ENCODE data around the gene CIBAR2.

The CIBAR2 gene

DNA sequence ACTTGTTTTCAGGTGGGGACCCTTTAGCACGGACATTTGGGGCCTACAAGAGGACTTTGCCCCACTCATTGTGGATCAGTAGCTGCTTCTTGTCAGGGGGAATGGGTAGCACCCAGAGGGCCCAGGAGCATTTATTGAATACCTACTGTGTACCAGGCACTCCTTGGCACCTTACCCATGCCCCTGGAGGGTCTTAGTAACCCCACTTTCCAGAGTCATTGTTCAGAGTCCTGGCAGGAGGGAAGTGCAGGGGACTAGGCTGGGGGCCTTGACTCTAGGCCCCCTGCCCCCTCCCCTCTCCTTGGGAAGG, 21.0 kb upstream of the CIBAR2 start:
- no CpG with 5 or more reads among the region's 1 CpG for WGBS (ENCODE audit: extremely low coverage, insufficient coverage, insufficient read length)
- H4K8ac ChIP-seq (ENCODE audit: low read depth, low read length): no peak overlapping the region
- peaks cover 5 to 10% of the 10 kb centered on the region in 2 experiments for H3K4me1 ChIP-seq (ENCODE audit: control insufficient read depth in 1 of 2, insufficient read depth in 2 of 2, low read length in 2 of 2)
- no peaks in the 10 kb centered on the region for H3K36me3 ChIP-seq (ENCODE audit: control insufficient read depth in 1 of 2, insufficient read depth in 2 of 2, low read length in 2 of 2)
- H3K9me3 ChIP-seq (ENCODE audit: insufficient read depth, low read depth, low read length): no peaks in the 10 kb centered on the region
- no peak overlapping the region for H3K4me2 ChIP-seq (ENCODE audit: low read length)
- H2BK5ac ChIP-seq (ENCODE audit: low read depth, low read length, poor library complexity): no peak overlapping the region
- H3K4ac ChIP-seq (ENCODE audit: low read depth, low read length): no peak overlapping the region
- H2AFZ ChIP-seq (ENCODE audit: insufficient read depth, low read length, poor library complexity): no peak overlapping the region
- no peak overlapping the region for H3K23ac ChIP-seq (ENCODE audit: low read length)
- no peak overlapping the region for H3K18ac ChIP-seq (ENCODE audit: low read length)
- H3K14ac ChIP-seq (ENCODE audit: low read length): no peak overlapping the region
- no peak overlapping the region for H3K9ac ChIP-seq (ENCODE audit: low read length)
- H2BK12ac ChIP-seq (ENCODE audit: low read length): no peak overlapping the region
- no peaks in the 10 kb centered on the region for H3K27me3 ChIP-seq (ENCODE audit: insufficient read depth, low read length)
- no peak overlapping the region for H4K12ac ChIP-seq (ENCODE audit: low read depth, low read length)
- H3K79me2 ChIP-seq (ENCODE audit: control insufficient read depth, insufficient read depth, low read length, poor library complexity): no peaks in the 10 kb centered on the region
- no peaks in the 10 kb centered on the region for H3K79me1 ChIP-seq (ENCODE audit: low read length)
- H2AK5ac ChIP-seq (ENCODE audit: low read length): no peak overlapping the region
- H2BK120ac ChIP-seq (ENCODE audit: insufficient read depth, low read length, poor library complexity): no peak overlapping the region
- H4K91ac ChIP-seq (ENCODE audit: low read depth, low read length): no peak overlapping the region
- H3K27ac ChIP-seq (ENCODE audit: low read depth, low read length): no peak overlapping the region
- H3K4me3 ChIP-seq (ENCODE audit: low read depth, low read length): no peak overlapping the region
- no peak for DNase-seq

DNA sequence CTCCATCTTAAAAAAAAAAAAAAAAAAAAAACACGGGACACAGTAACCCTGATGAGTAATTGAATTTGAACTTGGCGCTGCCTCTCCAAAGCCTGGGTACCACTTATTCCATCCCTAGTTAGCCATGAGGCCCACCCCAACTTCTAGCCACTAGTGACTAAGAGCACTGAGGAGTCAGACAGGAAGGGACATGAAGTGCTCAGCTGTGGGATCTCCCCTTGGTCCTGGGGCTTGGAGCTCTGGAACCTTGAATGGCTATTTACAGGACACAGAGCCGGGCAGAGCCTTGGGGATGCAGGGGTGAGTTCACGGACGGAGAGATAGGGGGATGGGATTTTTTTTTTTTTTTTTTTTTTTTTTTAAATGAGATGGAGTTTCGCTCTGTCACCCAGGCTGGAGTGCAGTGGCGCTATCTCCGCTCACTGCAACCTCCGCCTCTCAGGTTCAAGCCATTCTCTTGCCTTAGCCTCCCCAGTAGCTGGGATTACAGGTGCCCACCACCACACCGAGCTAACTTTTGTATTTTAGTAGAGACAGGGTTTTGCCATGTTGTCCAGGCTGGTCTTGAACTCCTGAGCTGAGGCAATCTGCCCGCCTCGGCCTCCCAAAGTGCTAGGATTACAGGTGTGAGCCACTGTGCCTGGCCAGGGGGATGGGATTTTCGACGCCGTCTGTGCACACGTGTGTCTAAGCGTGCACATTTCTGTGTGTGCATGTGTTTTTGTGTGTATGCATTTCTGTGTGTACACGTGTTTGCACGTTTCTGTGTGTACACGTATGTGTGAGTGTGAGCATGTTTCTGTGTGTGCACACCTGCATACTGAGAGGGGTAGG, 20.4 kb upstream of the CIBAR2 start:
- H4K91ac ChIP-seq (ENCODE audit: low read depth, low read length): no peak overlapping the region
- no peaks in the 10 kb centered on the region for H3K9me3 ChIP-seq (ENCODE audit: insufficient read depth, low read depth, low read length)
- no peaks in the 10 kb centered on the region for H3K27me3 ChIP-seq (ENCODE audit: insufficient read depth, low read length)
- no peaks in the 10 kb centered on the region for H3K36me3 ChIP-seq (ENCODE audit: control insufficient read depth in 1 of 2, insufficient read depth in 2 of 2, low read length in 2 of 2)
- H4K12ac ChIP-seq (ENCODE audit: low read depth, low read length): no peak overlapping the region
- H3K27ac ChIP-seq (ENCODE audit: low read depth, low read length): no peak overlapping the region
- peaks cover 5 to 10% of the 10 kb centered on the region in 2 experiments for H3K4me1 ChIP-seq (ENCODE audit: control insufficient read depth in 1 of 2, insufficient read depth in 2 of 2, low read length in 2 of 2)
- H2BK12ac ChIP-seq (ENCODE audit: low read length): no peak overlapping the region
- H3K23ac ChIP-seq (ENCODE audit: low read length): no peak overlapping the region
- H3K79me1 ChIP-seq (ENCODE audit: low read length): no peaks in the 10 kb centered on the region
- no peak overlapping the region for H3K4ac ChIP-seq (ENCODE audit: low read depth, low read length)
- no peak overlapping the region for H2AK5ac ChIP-seq (ENCODE audit: low read length)
- no peak overlapping the region for H2BK5ac ChIP-seq (ENCODE audit: low read depth, low read length, poor library complexity)
- no peak for DNase-seq
- no peak overlapping the region for H3K4me2 ChIP-seq (ENCODE audit: low read length)
- no peak overlapping the region for H3K18ac ChIP-seq (ENCODE audit: low read length)
- no peak overlapping the region for H3K9ac ChIP-seq (ENCODE audit: low read length)
- no peak overlapping the region for H3K4me3 ChIP-seq (ENCODE audit: low read depth, low read length)
- no peak overlapping the region for H2BK120ac ChIP-seq (ENCODE audit: insufficient read depth, low read length, poor library complexity)
- no peak overlapping the region for H3K14ac ChIP-seq (ENCODE audit: low read length)
- no peak overlapping the region for H2AFZ ChIP-seq (ENCODE audit: insufficient read depth, low read length, poor library complexity)
- no CpG with 5 or more reads among the region's 20 CpGs for WGBS (ENCODE audit: extremely low coverage, insufficient coverage, insufficient read length)
- no peaks in the 10 kb centered on the region for H3K79me2 ChIP-seq (ENCODE audit: control insufficient read depth, insufficient read depth, low read length, poor library complexity)
- H4K8ac ChIP-seq (ENCODE audit: low read depth, low read length): no peak overlapping the region

DNA sequence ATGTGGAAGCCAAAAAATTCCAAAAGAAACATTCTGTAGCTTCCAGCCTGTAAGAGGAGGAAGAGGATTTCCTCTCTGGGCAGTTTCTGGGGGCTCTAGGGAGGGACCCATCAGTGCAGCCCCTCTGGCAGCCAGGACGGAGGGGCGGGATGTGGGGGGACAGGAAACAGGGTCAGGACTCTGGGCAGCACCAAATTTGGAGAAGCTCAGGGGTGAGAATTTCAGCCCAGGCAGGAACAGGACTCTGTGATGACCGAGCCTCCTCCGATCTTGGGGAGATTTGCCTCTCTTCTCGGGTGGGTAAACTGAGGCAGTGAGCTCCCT, 18.4 kb upstream of the CIBAR2 start:
- Histone ChIP-seq H4K12ac (ENCODE audit: low read depth, low read length) (no peak overlapping the region), H3K79me1 (ENCODE audit: low read length) (peaks cover 4% of the 10 kb centered on the region), H3K18ac (ENCODE audit: low read length) (no peak overlapping the region), H3K9me3 (ENCODE audit: insufficient read depth, low read depth, low read length) (no peaks in the 10 kb centered on the region), H2BK120ac (ENCODE audit: insufficient read depth, low read length, poor library complexity) (no peak overlapping the region), H4K8ac (ENCODE audit: low read depth, low read length) (no peak overlapping the region), H3K4me3 (ENCODE audit: low read depth, low read length) (no peak overlapping the region), H3K79me2 (ENCODE audit: control insufficient read depth, insufficient read depth, low read length, poor library complexity) (no peaks in the 10 kb centered on the region), H2AFZ (ENCODE audit: insufficient read depth, low read length, poor library complexity) (no peak overlapping the region), H2AK5ac (ENCODE audit: low read length) (no peak overlapping the region), H3K4me2 (ENCODE audit: low read length) (no peak overlapping the region), H3K9ac (ENCODE audit: low read length) (no peak overlapping the region), H3K14ac (ENCODE audit: low read length) (no peak overlapping the region), H3K23ac (ENCODE audit: low read length) (no peak overlapping the region), H3K36me3 (ENCODE audit: control insufficient read depth in 1 of 2, insufficient read depth in 2 of 2, low read length in 2 of 2) (no peaks in the 10 kb centered on the region), H2BK5ac (ENCODE audit: low read depth, low read length, poor library complexity) (no peak overlapping the region), H3K27me3 (ENCODE audit: insufficient read depth, low read length) (no peaks in the 10 kb centered on the region), H3K27ac (ENCODE audit: low read depth, low read length) (no peak overlapping the region), H2BK12ac (ENCODE audit: low read length) (no peak overlapping the region), H3K4me1 (ENCODE audit: control insufficient read depth in 1 of 2, insufficient read depth in 2 of 2, low read length in 2 of 2) (peaks cover 9 to 12% of the 10 kb centered on the region in 2 experiments), H3K4ac (ENCODE audit: low read depth, low read length) (no peak overlapping the region), H4K91ac (ENCODE audit: low read depth, low read length) (no peak overlapping the region)
- WGBS (ENCODE audit: extremely low coverage, insufficient coverage, insufficient read length): no CpG with 5 or more reads among the region's 5 CpGs
- no peak for DNase-seq

DNA sequence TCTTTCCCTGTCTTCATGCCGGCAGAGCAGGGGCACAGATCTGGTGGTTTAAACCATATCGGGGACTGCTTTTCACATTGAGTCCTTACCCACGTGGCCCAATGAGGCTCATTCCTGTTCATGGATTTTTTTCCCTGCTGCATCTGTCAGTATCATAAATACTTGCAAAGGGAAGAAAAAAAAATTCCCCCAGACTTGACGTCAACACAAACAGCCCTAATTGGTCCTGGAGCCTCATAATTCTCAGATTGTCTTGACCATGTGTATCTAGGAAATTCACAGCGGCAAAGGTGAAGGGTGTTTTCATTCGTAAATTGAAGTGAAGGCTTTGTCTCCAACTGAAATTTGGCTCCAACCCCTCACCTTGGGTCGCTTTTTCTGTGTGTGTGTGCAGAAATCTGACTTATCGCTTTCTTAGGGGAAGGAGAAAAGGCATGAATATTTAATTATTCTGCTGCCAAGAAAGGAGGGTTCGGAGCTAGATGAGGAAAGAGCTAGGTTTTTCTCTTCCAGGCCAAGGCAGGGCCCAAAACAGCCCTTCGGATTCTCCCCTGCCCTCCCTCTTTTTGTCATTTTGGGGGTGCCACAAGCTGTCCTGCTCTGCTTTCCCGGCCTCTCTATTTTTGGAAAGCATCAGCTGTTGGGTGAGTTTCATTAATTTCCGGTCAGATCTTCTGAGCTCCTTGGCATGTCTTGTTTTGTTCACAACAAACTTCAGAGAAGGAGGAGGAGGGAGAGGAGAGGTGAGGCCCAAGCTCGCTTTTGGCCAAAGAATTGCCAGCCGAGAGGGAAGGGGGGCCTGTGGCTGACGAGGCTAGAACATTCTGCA, 17.8 kb upstream of the CIBAR2 start:
- Histone ChIP-seq H2BK5ac (ENCODE audit: low read depth, low read length, poor library complexity) (no peak overlapping the region), H3K18ac (ENCODE audit: low read length) (no peak overlapping the region), H4K91ac (ENCODE audit: low read depth, low read length) (no peak overlapping the region)

More for the DNA sequence above, 17.8 kb upstream of the CIBAR2 start:
- peaks cover 9 to 12% of the 10 kb centered on the region in 2 experiments for H3K4me1 ChIP-seq (ENCODE audit: control insufficient read depth in 1 of 2, insufficient read depth in 2 of 2, low read length in 2 of 2)
- no peak overlapping the region for H2BK120ac ChIP-seq (ENCODE audit: insufficient read depth, low read length, poor library complexity)
- H3K27me3 ChIP-seq (ENCODE audit: insufficient read depth, low read length): no peaks in the 10 kb centered on the region
- no peak overlapping the region for H2BK12ac ChIP-seq (ENCODE audit: low read length)
- H4K12ac ChIP-seq (ENCODE audit: low read depth, low read length): no peak overlapping the region
- no peaks in the 10 kb centered on the region for H3K36me3 ChIP-seq (ENCODE audit: control insufficient read depth in 1 of 2, insufficient read depth in 2 of 2, low read length in 2 of 2)
- no peak overlapping the region for H3K4me3 ChIP-seq (ENCODE audit: low read depth, low read length)
- H3K23ac ChIP-seq (ENCODE audit: low read length): no peak overlapping the region
- no peak overlapping the region for H2AFZ ChIP-seq (ENCODE audit: insufficient read depth, low read length, poor library complexity)
- peaks cover 4% of the 10 kb centered on the region for H3K79me1 ChIP-seq (ENCODE audit: low read length)
- WGBS (ENCODE audit: extremely low coverage, insufficient coverage, insufficient read length): no CpG with 5 or more reads among the region's 15 CpGs
- H3K4me2 ChIP-seq (ENCODE audit: low read length): no peak overlapping the region
- no peak overlapping the region for H2AK5ac ChIP-seq (ENCODE audit: low read length)
- H4K8ac ChIP-seq (ENCODE audit: low read depth, low read length): no peak overlapping the region
- H3K4ac ChIP-seq (ENCODE audit: low read depth, low read length): no peak overlapping the region
- no peak overlapping the region for H3K9ac ChIP-seq (ENCODE audit: low read length)
- H3K79me2 ChIP-seq (ENCODE audit: control insufficient read depth, insufficient read depth, low read length, poor library complexity): no peaks in the 10 kb centered on the region
- DNase-seq: no peak
- no peak overlapping the region for H3K27ac ChIP-seq (ENCODE audit: low read depth, low read length)
- no peak overlapping the region for H3K14ac ChIP-seq (ENCODE audit: low read length)
- no peaks in the 10 kb centered on the region for H3K9me3 ChIP-seq (ENCODE audit: insufficient read depth, low read depth, low read length)

Measured in trophoblast cell (in vitro differentiated cells and primary cell).